ENCODE data around the gene FOXD1. TPM values are rescaled to one million over a fixed set of nuclear protein-coding genes. Genes with fewer than 3 reads are reported as not detected.
A peak's percentile ranks its signal among the peaks of the same experiment; 100 is the strongest.

The FOXD1 gene
- polyA plus RNA-seq, 1 of the 3 experiments (the other 2 are of a cell fraction) = 73.9 TPM

DNA sequence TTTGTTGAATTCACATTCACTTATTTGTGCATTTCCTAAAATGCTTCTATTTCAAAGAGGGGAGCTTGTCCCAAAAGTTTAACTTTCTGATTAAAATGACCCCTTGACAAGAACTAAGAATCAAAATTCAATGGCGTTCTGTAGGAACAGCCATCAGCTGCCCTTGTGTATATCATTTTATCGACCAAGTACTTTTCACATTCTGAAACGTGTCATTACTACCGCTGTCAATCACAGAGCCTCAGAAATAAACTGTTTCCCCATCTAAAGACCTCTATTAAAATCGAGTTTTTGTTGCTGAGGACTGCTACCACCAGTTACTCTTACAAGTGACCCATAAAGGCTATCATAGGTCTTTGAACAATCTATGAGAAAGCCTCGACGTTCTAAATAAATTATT, 1.6 kb upstream of the FOXD1 start:
- Histone ChIP-seq H3K9me3 (no peaks in the 10 kb centered on the region), H3K79me2 (ENCODE audit: insufficient read depth) (peaks cover 38% of the 10 kb centered on the region), H3K4me2 (peak overlapping the region; percentile 95), H3K27ac (ENCODE audit: low read depth in 2 of 2, low read length in 1 of 2) (peak overlapping the region; percentile 22 to 93; a peak in 2 of 4 replicates), H3K27me3 (ENCODE audit: insufficient read depth) (no peaks in the 10 kb centered on the region), H3K9me2 (no peaks in the 10 kb centered on the region), H3F3A (replicated peaks; ENCODE audit: insufficient read depth) (peaks cover 36% of the 10 kb centered on the region), H3K4me3 (ENCODE audit: low read depth in 2 of 2, low read length in 1 of 2) (peak overlapping the region; percentile 53 to 74; a peak in 2 of 4 replicates), H2AFZ (ENCODE audit: low read depth) (0 out of 2 replicates have a peak overlapping the region, but pooled peaks have one; percentile 75), H3K9ac (peak overlapping the region; percentile 91; the same call in 1 of the 2 replicates), H3K4me1 (ENCODE audit: control insufficient read depth in 1 of 2, insufficient read depth in 2 of 2, low read depth in 1 of 2, low read length in 1 of 2) (peaks cover 10 to 12% of the 10 kb centered on the region in 2 experiments; a peak in 1 of 4 replicates), H4K20me1 (ENCODE audit: insufficient read depth) (peaks cover 17% of the 10 kb centered on the region), H3K36me3 (replicated peaks in 1 of 2; ENCODE audit: control insufficient read depth in 1 of 2, insufficient read depth in 2 of 2, low read length in 1 of 2) (peaks cover 11 to 17% of the 10 kb centered on the region in 2 experiments)
- DNase-seq = no peak
- WGBS (ENCODE audit: low lambda C conversion rate) = 16% methylated on average over 7 of the region's 7 CpGs
- ChIA-PET POLR2A (no interaction called here), CTCF (interaction anchor here (0.7 to 2.9 kb wide), 9 partner anchors 11 to 1756 kb away, joined by 3 to 25 read pairs (median 10); no protein-coding TSS in a partner anchor)
- TF ChIP-seq, protein P1, sequence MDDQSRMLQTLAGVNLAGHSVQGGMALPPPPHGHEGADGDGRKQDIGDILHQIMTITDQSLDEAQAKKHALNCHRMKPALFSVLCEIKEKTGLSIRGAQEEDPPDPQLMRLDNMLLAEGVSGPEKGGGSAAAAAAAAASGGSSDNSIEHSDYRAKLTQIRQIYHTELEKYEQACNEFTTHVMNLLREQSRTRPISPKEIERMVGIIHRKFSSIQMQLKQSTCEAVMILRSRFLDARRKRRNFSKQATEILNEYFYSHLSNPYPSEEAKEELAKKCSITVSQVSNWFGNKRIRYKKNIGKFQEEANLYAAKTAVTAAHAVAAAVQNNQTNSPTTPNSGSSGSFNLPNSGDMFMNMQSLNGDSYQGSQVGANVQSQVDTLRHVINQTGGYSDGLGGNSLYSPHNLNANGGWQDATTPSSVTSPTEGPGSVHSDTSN (IDR thresholded peaks at IDR 0.05) = peak; percentile 42
- TF ChIP-seq MEF2A (IDR thresholded peaks at IDR 0.05; ENCODE audit: borderline replicate concordance, low read depth) = no peak

DNA sequence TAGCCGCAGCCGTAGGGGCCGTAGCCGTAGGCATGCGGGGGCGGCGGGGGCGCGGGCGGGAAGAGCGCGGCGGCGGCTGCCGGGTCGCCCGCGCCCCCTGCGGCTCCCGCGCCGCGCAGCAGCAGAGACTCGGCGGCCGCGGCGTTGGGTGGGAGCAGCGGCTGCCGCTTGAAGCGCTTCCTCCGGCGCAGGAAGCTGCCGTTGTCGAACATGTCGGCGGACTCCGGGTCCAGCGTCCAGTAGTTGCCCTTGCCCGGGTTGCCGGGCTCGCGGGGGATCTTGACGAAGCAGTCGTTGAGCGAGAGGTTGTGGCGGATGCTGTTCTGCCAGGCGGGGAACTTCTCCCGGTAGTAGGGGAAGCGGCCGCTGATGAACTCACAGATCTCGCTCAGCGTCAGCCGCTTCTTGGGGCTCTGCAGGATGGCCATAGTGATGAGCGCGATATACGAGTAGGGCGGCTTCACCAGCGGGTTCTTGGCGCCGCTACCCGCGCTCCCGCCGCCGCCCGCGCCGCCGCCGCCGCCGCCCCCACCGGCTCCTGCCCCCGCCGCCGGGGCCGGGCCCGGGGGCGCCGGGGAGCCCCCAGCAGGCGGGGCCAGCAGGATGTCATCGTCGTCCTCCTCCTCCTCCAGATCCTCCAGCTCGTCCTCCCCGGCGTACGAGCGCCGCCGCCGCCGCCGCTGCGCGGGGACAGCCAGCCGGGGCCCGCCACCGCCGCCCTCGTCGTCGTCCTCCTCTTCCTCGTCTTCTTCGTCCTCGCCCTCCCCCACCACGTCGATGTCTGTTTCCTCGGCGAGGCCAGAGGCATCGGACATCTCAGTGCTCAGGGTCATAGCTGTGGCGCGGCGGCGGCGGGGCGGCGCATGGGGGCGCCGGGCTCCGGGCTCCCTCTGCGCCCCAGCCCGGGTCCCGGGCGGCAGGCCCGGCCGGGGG, 781 bp downstream of the FOXD1 start:
- POLR2A ChIA-PET = interaction anchor here (0.6 kb wide), 1 partner anchor 21 kb away, joined by 3 read pairs; no protein-coding TSS in a partner anchor
- peak; percentile 64 for DNase-seq
- TF ChIP-seq, protein P2, sequence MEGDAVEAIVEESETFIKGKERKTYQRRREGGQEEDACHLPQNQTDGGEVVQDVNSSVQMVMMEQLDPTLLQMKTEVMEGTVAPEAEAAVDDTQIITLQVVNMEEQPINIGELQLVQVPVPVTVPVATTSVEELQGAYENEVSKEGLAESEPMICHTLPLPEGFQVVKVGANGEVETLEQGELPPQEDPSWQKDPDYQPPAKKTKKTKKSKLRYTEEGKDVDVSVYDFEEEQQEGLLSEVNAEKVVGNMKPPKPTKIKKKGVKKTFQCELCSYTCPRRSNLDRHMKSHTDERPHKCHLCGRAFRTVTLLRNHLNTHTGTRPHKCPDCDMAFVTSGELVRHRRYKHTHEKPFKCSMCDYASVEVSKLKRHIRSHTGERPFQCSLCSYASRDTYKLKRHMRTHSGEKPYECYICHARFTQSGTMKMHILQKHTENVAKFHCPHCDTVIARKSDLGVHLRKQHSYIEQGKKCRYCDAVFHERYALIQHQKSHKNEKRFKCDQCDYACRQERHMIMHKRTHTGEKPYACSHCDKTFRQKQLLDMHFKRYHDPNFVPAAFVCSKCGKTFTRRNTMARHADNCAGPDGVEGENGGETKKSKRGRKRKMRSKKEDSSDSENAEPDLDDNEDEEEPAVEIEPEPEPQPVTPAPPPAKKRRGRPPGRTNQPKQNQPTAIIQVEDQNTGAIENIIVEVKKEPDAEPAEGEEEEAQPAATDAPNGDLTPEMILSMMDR (IDR thresholded peaks at IDR 0.05) = no peak
- no peak; a peak in 1 of 4 replicates for TF ChIP-seq EP300 (IDR thresholded peaks at IDR 0.05; ENCODE audit: borderline replicate concordance in 1 of 2, low read depth in 1 of 2, low read length in 1 of 2)
- peak; percentile 9; the same call in 1 of the 2 replicates for TF ChIP-seq SIN3A (IDR thresholded peaks at IDR 0.05; ENCODE audit: borderline replicate concordance, low read depth, low read length)
- TF ChIP-seq RCOR1 (IDR thresholded peaks at IDR 0.05; ENCODE audit: low read length) = no peak
- TF ChIP-seq CHD2 (IDR thresholded peaks at IDR 0.05; ENCODE audit: low read length, partially characterized antibody) = no peak
- no peak for TF ChIP-seq ELF1 (IDR thresholded peaks at IDR 0.05)
- no peak for TF ChIP-seq YY1 (IDR thresholded peaks at IDR 0.05; ENCODE audit: low read depth)
- TF ChIP-seq, protein P3, sequence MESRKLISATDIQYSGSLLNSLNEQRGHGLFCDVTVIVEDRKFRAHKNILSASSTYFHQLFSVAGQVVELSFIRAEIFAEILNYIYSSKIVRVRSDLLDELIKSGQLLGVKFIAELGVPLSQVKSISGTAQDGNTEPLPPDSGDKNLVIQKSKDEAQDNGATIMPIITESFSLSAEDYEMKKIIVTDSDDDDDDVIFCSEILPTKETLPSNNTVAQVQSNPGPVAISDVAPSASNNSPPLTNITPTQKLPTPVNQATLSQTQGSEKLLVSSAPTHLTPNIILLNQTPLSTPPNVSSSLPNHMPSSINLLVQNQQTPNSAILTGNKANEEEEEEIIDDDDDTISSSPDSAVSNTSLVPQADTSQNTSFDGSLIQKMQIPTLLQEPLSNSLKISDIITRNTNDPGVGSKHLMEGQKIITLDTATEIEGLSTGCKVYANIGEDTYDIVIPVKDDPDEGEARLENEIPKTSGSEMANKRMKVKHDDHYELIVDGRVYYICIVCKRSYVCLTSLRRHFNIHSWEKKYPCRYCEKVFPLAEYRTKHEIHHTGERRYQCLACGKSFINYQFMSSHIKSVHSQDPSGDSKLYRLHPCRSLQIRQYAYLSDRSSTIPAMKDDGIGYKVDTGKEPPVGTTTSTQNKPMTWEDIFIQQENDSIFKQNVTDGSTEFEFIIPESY (IDR thresholded peaks at IDR 0.05; ENCODE audit: borderline replicate concordance, low read depth) = no peak
- TF ChIP-seq GABPA (IDR thresholded peaks at IDR 0.05; ENCODE audit: low read depth) = no peak
- TF ChIP-seq FOSL2 (IDR thresholded peaks at IDR 0.05; ENCODE audit: borderline replicate concordance, low read depth) = no peak
- TF ChIP-seq TAF1 (IDR thresholded peaks at IDR 0.05; ENCODE audit: borderline replicate concordance, low read depth, low read length) = peak; percentile 61; the same call in 1 of the 2 replicates
- TF ChIP-seq, protein P4, sequence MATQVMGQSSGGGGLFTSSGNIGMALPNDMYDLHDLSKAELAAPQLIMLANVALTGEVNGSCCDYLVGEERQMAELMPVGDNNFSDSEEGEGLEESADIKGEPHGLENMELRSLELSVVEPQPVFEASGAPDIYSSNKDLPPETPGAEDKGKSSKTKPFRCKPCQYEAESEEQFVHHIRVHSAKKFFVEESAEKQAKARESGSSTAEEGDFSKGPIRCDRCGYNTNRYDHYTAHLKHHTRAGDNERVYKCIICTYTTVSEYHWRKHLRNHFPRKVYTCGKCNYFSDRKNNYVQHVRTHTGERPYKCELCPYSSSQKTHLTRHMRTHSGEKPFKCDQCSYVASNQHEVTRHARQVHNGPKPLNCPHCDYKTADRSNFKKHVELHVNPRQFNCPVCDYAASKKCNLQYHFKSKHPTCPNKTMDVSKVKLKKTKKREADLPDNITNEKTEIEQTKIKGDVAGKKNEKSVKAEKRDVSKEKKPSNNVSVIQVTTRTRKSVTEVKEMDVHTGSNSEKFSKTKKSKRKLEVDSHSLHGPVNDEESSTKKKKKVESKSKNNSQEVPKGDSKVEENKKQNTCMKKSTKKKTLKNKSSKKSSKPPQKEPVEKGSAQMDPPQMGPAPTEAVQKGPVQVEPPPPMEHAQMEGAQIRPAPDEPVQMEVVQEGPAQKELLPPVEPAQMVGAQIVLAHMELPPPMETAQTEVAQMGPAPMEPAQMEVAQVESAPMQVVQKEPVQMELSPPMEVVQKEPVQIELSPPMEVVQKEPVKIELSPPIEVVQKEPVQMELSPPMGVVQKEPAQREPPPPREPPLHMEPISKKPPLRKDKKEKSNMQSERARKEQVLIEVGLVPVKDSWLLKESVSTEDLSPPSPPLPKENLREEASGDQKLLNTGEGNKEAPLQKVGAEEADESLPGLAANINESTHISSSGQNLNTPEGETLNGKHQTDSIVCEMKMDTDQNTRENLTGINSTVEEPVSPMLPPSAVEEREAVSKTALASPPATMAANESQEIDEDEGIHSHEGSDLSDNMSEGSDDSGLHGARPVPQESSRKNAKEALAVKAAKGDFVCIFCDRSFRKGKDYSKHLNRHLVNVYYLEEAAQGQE (IDR thresholded peaks at IDR 0.05; ENCODE audit: low read depth, low read length) = no peak

More for the DNA sequence above, 781 bp downstream of the FOXD1 start:
- Histone ChIP-seq H3K27me3 (ENCODE audit: insufficient read depth) (no peaks in the 10 kb centered on the region), H3K4me3 (ENCODE audit: low read depth in 2 of 2, low read length in 1 of 2) (peak overlapping the region; percentile 69 to 74), H3K9ac (peak overlapping the region; percentile 91), H3K4me1 (ENCODE audit: control insufficient read depth in 1 of 2, insufficient read depth in 2 of 2, low read depth in 1 of 2, low read length in 1 of 2) (peaks cover 10 to 12% of the 10 kb centered on the region in 2 experiments; a peak in 1 of 4 replicates), H3K9me3 (no peaks in the 10 kb centered on the region), H3K4me2 (no peak overlapping the region; the same call in 1 of the 2 replicates), H3F3A (replicated peaks; ENCODE audit: insufficient read depth) (peaks cover 45% of the 10 kb centered on the region), H4K20me1 (ENCODE audit: insufficient read depth) (peaks cover 17% of the 10 kb centered on the region), H3K27ac (ENCODE audit: low read depth in 2 of 2, low read length in 1 of 2) (peak overlapping the region; percentile 64 to 93), H2AFZ (ENCODE audit: low read depth) (no peak overlapping the region), H3K79me2 (ENCODE audit: insufficient read depth) (peaks cover 62% of the 10 kb centered on the region), H3K9me2 (no peaks in the 10 kb centered on the region), H3K36me3 (replicated peaks in 1 of 2; ENCODE audit: control insufficient read depth in 1 of 2, insufficient read depth in 2 of 2, low read length in 1 of 2) (peaks cover 17 to 34% of the 10 kb centered on the region in 2 experiments)
- CTCF ChIA-PET = interaction anchor here (0.9 to 2.0 kb wide), 7 partner anchors 10 to 232 kb away, joined by 3 to 10 read pairs (median 4); no protein-coding TSS in a partner anchor
- WGBS (ENCODE audit: low lambda C conversion rate) = 1% methylated on average over 46 of the region's 127 CpGs

Data from SK-N-SH (cell line).